Measurements from ENCODE around the gene FAHD1. TPM values are rescaled to one million over a fixed set of nuclear protein-coding genes. Genes with fewer than 3 reads are reported as not detected.

The FAHD1 gene
- total RNA-seq, 2 experiments from 2014 or later, result 4.1 to 4.5 TPM

DNA sequence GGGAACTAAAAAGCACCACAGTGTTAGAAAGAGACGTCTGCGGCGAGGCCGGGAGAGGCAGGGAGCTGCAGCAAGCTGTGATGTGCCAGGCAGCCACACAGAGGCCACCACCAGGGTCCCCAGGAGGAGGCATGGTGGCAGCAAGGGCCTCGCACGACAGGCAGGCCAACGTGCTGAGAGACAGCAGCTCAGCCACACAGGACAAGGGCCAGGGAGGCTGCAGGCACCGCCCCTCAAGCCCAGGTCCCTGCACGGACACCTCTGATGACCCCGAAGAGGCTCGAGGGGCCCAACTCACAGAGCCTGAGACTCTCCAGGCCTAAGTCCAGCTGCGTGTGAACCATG lies 6.1 kb upstream of the FAHD1 start:
- H3K27ac ChIP-seq (ENCODE audit: low read depth in 1 of 2, low read length in 2 of 2), result no peak overlapping the region
- H3K27me3 ChIP-seq (ENCODE audit: control insufficient read depth in 1 of 2, insufficient read depth in 2 of 2, low read length in 2 of 2), result no peaks in the 10 kb centered on the region
- CTCF ChIA-PET, result no interaction called here
- Mint-ChIP-seq H3K4me1 (ENCODE audit: low read depth) (peaks cover 14% of the 10 kb centered on the region), H3K27me3 (no peaks in the 10 kb centered on the region), H3K36me3 (ENCODE audit: low read depth) (peaks cover 13% of the 10 kb centered on the region), H3K27ac (no peak overlapping the region), H3K9me3 (no peaks in the 10 kb centered on the region), H3K4me3 (no peak overlapping the region)
- no peak for ATAC-seq (ENCODE audit: poor library complexity)
- intact Hi-C loops (cut with DNase I, micrococcal nuclease), result no loop called here
- no peaks in the 10 kb centered on the region for H3K9me3 ChIP-seq (ENCODE audit: control insufficient read depth in 1 of 2, insufficient read depth in 1 of 2, low read length in 2 of 2)
- peaks cover 32% of the 10 kb centered on the region for H3K4me1 ChIP-seq (ENCODE audit: insufficient read depth, low read length)
- no peak for DNase-seq
- H3K36me3 ChIP-seq (ENCODE audit: insufficient read depth, low read length), result peaks cover 61% of the 10 kb centered on the region
- POLR2A ChIA-PET, result no interaction called here
- TF ChIP-seq, protein P1, sequence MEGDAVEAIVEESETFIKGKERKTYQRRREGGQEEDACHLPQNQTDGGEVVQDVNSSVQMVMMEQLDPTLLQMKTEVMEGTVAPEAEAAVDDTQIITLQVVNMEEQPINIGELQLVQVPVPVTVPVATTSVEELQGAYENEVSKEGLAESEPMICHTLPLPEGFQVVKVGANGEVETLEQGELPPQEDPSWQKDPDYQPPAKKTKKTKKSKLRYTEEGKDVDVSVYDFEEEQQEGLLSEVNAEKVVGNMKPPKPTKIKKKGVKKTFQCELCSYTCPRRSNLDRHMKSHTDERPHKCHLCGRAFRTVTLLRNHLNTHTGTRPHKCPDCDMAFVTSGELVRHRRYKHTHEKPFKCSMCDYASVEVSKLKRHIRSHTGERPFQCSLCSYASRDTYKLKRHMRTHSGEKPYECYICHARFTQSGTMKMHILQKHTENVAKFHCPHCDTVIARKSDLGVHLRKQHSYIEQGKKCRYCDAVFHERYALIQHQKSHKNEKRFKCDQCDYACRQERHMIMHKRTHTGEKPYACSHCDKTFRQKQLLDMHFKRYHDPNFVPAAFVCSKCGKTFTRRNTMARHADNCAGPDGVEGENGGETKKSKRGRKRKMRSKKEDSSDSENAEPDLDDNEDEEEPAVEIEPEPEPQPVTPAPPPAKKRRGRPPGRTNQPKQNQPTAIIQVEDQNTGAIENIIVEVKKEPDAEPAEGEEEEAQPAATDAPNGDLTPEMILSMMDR (IDR thresholded peaks at IDR 0.05), result no peak
- no peak overlapping the region for H3K4me3 ChIP-seq (ENCODE audit: low read length)

DNA sequence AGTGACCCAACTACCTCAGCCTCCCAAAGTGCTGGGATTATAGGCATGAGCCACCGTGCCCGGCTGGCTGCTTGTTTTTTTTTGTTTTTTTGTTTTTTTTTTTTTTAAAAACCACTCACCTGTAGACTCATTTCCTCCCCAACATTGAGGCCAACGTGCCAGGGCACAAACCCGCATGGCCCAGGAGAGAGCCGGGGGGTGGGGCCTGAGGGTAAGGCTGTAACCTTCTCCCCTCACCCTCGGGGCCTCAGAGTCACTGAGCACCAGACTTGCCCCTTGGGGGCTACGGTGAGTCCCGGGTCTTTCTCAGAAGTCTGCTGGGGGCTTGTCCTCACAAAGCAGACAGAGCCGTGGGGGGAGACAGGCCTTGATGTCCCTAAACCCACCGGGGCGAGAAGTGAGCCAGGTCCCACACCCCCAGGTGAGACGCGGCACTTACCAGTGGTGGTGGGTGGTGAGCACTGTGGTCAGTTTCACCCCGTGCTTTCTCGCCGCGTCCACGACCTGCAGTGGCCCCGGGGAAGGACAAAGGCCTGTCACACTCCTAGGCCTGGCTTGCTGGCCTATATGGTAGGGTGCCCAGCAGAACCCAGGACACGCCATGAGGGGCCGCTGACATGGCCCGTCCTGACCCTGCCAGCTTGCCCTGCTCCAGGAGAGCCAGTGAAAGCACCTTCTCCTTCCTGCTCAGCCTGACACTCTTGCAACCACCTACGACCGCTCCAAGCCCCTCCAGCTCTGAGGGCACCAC lies 5.0 kb upstream of the FAHD1 start:
- H3K36me3 ChIP-seq (ENCODE audit: insufficient read depth, low read length), result peaks cover 51% of the 10 kb centered on the region
- Mint-ChIP-seq H3K27ac (no peak overlapping the region), H3K27me3 (no peaks in the 10 kb centered on the region), H3K4me3 (no peak overlapping the region), H3K9me3 (no peaks in the 10 kb centered on the region), H3K4me1 (ENCODE audit: low read depth) (peaks cover 14% of the 10 kb centered on the region), H3K36me3 (ENCODE audit: low read depth) (peaks cover 6% of the 10 kb centered on the region)
- DNase-seq (no peak), ATAC-seq (ENCODE audit: poor library complexity) (no peak)
- H3K27me3 ChIP-seq (ENCODE audit: control insufficient read depth in 1 of 2, insufficient read depth in 2 of 2, low read length in 2 of 2), result no peaks in the 10 kb centered on the region
- POLR2A ChIA-PET, result no interaction called here
- H3K4me3 ChIP-seq (ENCODE audit: low read length), result no peak overlapping the region
- TF ChIP-seq, protein P1 (IDR thresholded peaks at IDR 0.05), result no peak
- CTCF ChIA-PET, result no interaction called here
- H3K9me3 ChIP-seq (ENCODE audit: control insufficient read depth in 1 of 2, insufficient read depth in 1 of 2, low read length in 2 of 2), result no peaks in the 10 kb centered on the region
- intact Hi-C loops (cut with DNase I, micrococcal nuclease), result no loop called here
- H3K27ac ChIP-seq (ENCODE audit: low read depth in 1 of 2, low read length in 2 of 2), result no peak overlapping the region
- H3K4me1 ChIP-seq (ENCODE audit: insufficient read depth, low read length), result peaks cover 33% of the 10 kb centered on the region

DNA sequence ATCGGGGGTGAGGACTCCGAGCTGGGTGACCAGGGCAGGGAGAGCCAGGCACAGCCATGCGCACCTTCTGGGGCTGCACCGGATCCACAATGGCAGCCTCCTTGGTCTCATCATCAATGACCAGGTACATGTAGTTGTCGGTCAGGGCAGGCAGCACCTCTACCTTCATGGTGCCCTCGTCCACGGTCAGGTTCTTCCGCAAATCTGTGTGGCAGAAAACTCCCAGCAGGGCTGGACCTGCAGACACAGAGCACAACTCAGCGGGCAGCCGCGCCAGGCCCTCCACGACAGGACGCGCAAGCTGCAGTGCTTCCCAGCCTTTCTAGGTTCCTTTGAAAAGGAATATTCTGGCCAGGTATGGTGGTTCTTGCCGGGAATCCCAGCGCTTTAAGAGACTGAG lies 4.2 kb upstream of the FAHD1 start:
- H3K4me1 ChIP-seq (ENCODE audit: insufficient read depth, low read length), result peaks cover 40% of the 10 kb centered on the region
- no peak overlapping the region for H3K27ac ChIP-seq (ENCODE audit: low read depth in 1 of 2, low read length in 2 of 2)
- peaks cover 45% of the 10 kb centered on the region for H3K36me3 ChIP-seq (ENCODE audit: insufficient read depth, low read length)
- no peak for ATAC-seq (ENCODE audit: poor library complexity)
- H3K27me3 Mint-ChIP-seq, result no peaks in the 10 kb centered on the region
- H3K4me3 Mint-ChIP-seq, result no peak overlapping the region
- no peak overlapping the region for H3K4me3 ChIP-seq (ENCODE audit: low read length)
- H3K4me1 Mint-ChIP-seq (ENCODE audit: low read depth), result peaks cover 21% of the 10 kb centered on the region
- TF ChIP-seq, protein P1 (IDR thresholded peaks at IDR 0.05), result no peak
- peaks cover 6% of the 10 kb centered on the region for H3K36me3 Mint-ChIP-seq (ENCODE audit: low read depth)
- H3K9me3 ChIP-seq (ENCODE audit: control insufficient read depth in 1 of 2, insufficient read depth in 1 of 2, low read length in 2 of 2), result no peaks in the 10 kb centered on the region
- DNase-seq, result no peak
- H3K27me3 ChIP-seq (ENCODE audit: control insufficient read depth in 1 of 2, insufficient read depth in 2 of 2, low read length in 2 of 2), result no peaks in the 10 kb centered on the region
- no peaks in the 10 kb centered on the region for H3K9me3 Mint-ChIP-seq
- H3K27ac Mint-ChIP-seq, result no peak overlapping the region
- POLR2A ChIA-PET, result no interaction called here
- intact Hi-C loops (cut with DNase I, micrococcal nuclease), result no loop called here
- CTCF ChIA-PET, result no interaction called here
